Gastrocnemius medialis (tissue), 4 donors: ENCODE data around the gene TRDN.

ENCODE experiments used
- CTCF ChIP-seq, 5 experiments: fragments of 450-650 bp in 3 of 5; fragments of 200-600 bp in 2 of 5; sonication (generic) in 2 of 5; IDR thresholded peaks in 4 of 5; conservative IDR thresholded peaks in 1 of 5; 1 replicate in 4 of 5; 2 replicates in 1 of 5; pipeline ENCODE4 v1.5.1; 2016 to 2019; ENCODE audit warnings: antibody characterized with exemption in 5 of 5, mild to moderate bottlenecking in 3 of 5, moderate library complexity in 3 of 5
- POLR2A ChIP-seq, 2 donors: fragments of 450-650 bp; IDR thresholded peaks; one replicate each; pipeline ENCODE4 v1.6.1; 2017; ENCODE audit warnings: antibody characterized with exemption in 2 of 2, mild to moderate bottlenecking in 2 of 2, moderate library complexity in 2 of 2

- TF ChIP-seq CTCF (IDR thresholded peaks at IDR 0.05 in 4 of 5, conservative IDR thresholded peaks at IDR 0.05 in 1 of 5) (no peak), POLR2A (IDR thresholded peaks at IDR 0.05) (no peak)
These were observed 48.2 kb downstream of the TRDN start for GRCh38 chr6:123588546-123588895.
